Keratinocyte (primary cell): Measurements from ENCODE around the gene MIB2. TPM values are rescaled to one million over a fixed set of nuclear protein-coding genes. Genes with fewer than 3 reads are reported as not detected.

ENCODE experiments used
- DNase-seq: peaks from one replicate; pipeline ENCODE4 v3.0.0-alpha.2; 2011; ENCODE audit warnings: low read depth, missing footprints, low spot score
- FAIRE-seq: peaks from 2 replicates; lab custom pipeline; 2011; peaks lifted over from hg19 to GRCh38; lab: Jason Lieb, UNC
- H2AFZ ChIP-seq: 2 replicates; pipeline ENCODE4 v1.6.0; 2012; ENCODE audit warnings: low read length, control low read depth, inconsistent platforms; ENCODE audit not compliant: control insufficient read depth
- H3K27ac ChIP-seq: 2 replicates; pipeline ENCODE4 v1.5.1; 2011; ENCODE audit warnings: low read length; ENCODE audit not compliant: control insufficient read depth, insufficient read depth
- H3K27me3 ChIP-seq: 3 replicates; pipeline ENCODE4 v1.6.0; 2011; ENCODE audit warnings: low read length; ENCODE audit not compliant: control insufficient read depth, insufficient read depth; ENCODE audit errors: extremely low read depth
- H3K36me3 ChIP-seq, 2 experiments: 2 replicates in 1 of 2; 3 replicates in 1 of 2; pipeline ENCODE4 v1.5.1; 2011; ENCODE audit warnings: low read length in 2 of 2, mild to moderate bottlenecking in 1 of 2; ENCODE audit not compliant: control insufficient read depth in 2 of 2, insufficient read depth in 2 of 2; ENCODE audit errors: extremely low read depth in 1 of 2
- H3K4me1 ChIP-seq: 3 replicates; pipeline ENCODE4 v1.5.1; 2011; ENCODE audit warnings: low read length; ENCODE audit not compliant: control insufficient read depth, insufficient read depth; ENCODE audit errors: extremely low read depth
- H3K4me2 ChIP-seq: 3 replicates; pipeline ENCODE4 v1.6.0; 2011; ENCODE audit warnings: low read depth, low read length; ENCODE audit not compliant: control insufficient read depth, insufficient read depth; ENCODE audit errors: extremely low read depth
- H3K4me3 ChIP-seq, 3 experiments: fragments of 200-600 bp in 1 of 3; sonication (generic) in 1 of 3; 2 replicates in 2 of 3; 3 replicates in 1 of 3; pipeline ENCODE4 v1.5.1; 2011 to 2016; ENCODE audit warnings: low read length in 3 of 3, mild to moderate bottlenecking in 3 of 3, control low read depth in 2 of 3, inconsistent platforms in 1 of 3, low read depth in 1 of 3, mixed read lengths in 1 of 3, mixed run types in 1 of 3, moderate library complexity in 1 of 3; ENCODE audit not compliant: control insufficient read depth in 2 of 3, insufficient read depth in 2 of 3; ENCODE audit errors: extremely low read depth in 1 of 3
- H3K79me2 ChIP-seq: 2 replicates; pipeline ENCODE4 v1.6.0; 2012; ENCODE audit warnings: low read length; ENCODE audit not compliant: control insufficient read depth, insufficient read depth
- H3K9ac ChIP-seq: 3 replicates; pipeline ENCODE4 v1.6.0; 2011; ENCODE audit warnings: low read length; ENCODE audit not compliant: control insufficient read depth, insufficient read depth; ENCODE audit errors: extremely low read depth
- H3K9me1 ChIP-seq: 3 replicates; pipeline ENCODE4 v1.6.0; 2011; ENCODE audit warnings: low read length; ENCODE audit not compliant: control insufficient read depth, insufficient read depth; ENCODE audit errors: extremely low read depth
- H3K9me3 ChIP-seq: 2 replicates; pipeline ENCODE4 v1.5.1; 2012; ENCODE audit warnings: low read depth, low read length; ENCODE audit not compliant: control insufficient read depth
- H4K20me1 ChIP-seq: 3 replicates; pipeline ENCODE4 v1.6.0; 2011; ENCODE audit warnings: low read length; ENCODE audit not compliant: control insufficient read depth, insufficient read depth; ENCODE audit errors: extremely low read depth
- EZH2 ChIP-seq: IDR thresholded peaks from one replicate; pipeline ENCODE4 v1.6.1; 2012; ENCODE audit warnings: inconsistent platforms, mild to moderate bottlenecking, low read length, moderate library complexity
- dilution Hi-C: fragments of 300-500 bp; cut with MboI; formaldehyde crosslinking; loops from one replicate; pipeline ENCODE4 v1.7.0; 2020; ENCODE audit warnings: low sequenced_read_pairs; ENCODE audit not compliant: extremely low pct_ligation_motif_present
- polyA plus RNA-seq, 5 experiments: library from polyadenylated mRNA; depleted of rRNA in 3 of 5; stranded (reverse) in 3 of 5; stranded (forward) in 1 of 5; unstranded in 1 of 5; fragments of >200 nt; gene quantifications; 1 replicate in 1 of 5; 2 replicates in 3 of 5; 3 replicates in 1 of 5; pipeline versions ENCODE4 v1.2.1 to v1.2.3, GENCODE V29; 2011 to 2012; ENCODE audit warnings: missing spikeins in 2 of 5, low read depth in 1 of 5, low replicate concordance in 1 of 5
- TF ChIP-seq, protein P1 (sequence below), 3 experiments: IDR thresholded peaks in 1 of 3; conservative IDR thresholded peaks in 1 of 3; optimal IDR thresholded peaks in 1 of 3; 2 replicates in 2 of 3; 3 replicates in 1 of 3; pipeline versions ENCODE3 to v1.5.1; 2011; ENCODE audit warnings: low read length in 3 of 3, mild to moderate bottlenecking in 3 of 3, moderate library complexity in 2 of 3, control low read depth in 1 of 3, inconsistent platforms in 1 of 3; ENCODE audit not compliant: insufficient read depth in 2 of 3; ENCODE audit errors: extremely low read depth in 1 of 3

The MIB2 gene
- polyA plus RNA-seq, 1 donor (not counting 4 experiments of a cell fraction or from before 2014, with no cell fraction given): 13.9 TPM

GRCh38 chr1:1577367-1578011, 37.8 kb upstream of the MIB2 start:
- Histone ChIP-seq H3K9me1 (no peaks in the 10 kb centered on the region), H3K4me2 (no peak overlapping the region), H3K79me2 (peaks cover 19% of the 10 kb centered on the region), H3K4me3 (no peak overlapping the region), H2AFZ (no peak overlapping the region), H3K4me1 (peaks cover 16% of the 10 kb centered on the region), H3K9me3 (no peaks in the 10 kb centered on the region), H3K27me3 (peaks cover 13% of the 10 kb centered on the region), H3K27ac (no peak overlapping the region), H3K36me3 (no peaks in the 10 kb centered on the region), H4K20me1 (no peaks in the 10 kb centered on the region), H3K9ac (no peak overlapping the region)
- FAIRE-seq: no peak
- dilution Hi-C loops: no loop called here
- no peak for TF ChIP-seq EZH2
- TF ChIP-seq, protein P1, sequence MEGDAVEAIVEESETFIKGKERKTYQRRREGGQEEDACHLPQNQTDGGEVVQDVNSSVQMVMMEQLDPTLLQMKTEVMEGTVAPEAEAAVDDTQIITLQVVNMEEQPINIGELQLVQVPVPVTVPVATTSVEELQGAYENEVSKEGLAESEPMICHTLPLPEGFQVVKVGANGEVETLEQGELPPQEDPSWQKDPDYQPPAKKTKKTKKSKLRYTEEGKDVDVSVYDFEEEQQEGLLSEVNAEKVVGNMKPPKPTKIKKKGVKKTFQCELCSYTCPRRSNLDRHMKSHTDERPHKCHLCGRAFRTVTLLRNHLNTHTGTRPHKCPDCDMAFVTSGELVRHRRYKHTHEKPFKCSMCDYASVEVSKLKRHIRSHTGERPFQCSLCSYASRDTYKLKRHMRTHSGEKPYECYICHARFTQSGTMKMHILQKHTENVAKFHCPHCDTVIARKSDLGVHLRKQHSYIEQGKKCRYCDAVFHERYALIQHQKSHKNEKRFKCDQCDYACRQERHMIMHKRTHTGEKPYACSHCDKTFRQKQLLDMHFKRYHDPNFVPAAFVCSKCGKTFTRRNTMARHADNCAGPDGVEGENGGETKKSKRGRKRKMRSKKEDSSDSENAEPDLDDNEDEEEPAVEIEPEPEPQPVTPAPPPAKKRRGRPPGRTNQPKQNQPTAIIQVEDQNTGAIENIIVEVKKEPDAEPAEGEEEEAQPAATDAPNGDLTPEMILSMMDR (optimal IDR thresholded peaks at IDR 0.05 in 1 of 3, IDR thresholded peaks at IDR 0.05 in 1 of 3, conservative IDR thresholded peaks at IDR 0.05 in 1 of 3; ENCODE audit: extremely low read depth in 1 of 3, insufficient read depth in 2 of 3, low read length in 3 of 3): no peak
- no peak for DNase-seq

DNA sequence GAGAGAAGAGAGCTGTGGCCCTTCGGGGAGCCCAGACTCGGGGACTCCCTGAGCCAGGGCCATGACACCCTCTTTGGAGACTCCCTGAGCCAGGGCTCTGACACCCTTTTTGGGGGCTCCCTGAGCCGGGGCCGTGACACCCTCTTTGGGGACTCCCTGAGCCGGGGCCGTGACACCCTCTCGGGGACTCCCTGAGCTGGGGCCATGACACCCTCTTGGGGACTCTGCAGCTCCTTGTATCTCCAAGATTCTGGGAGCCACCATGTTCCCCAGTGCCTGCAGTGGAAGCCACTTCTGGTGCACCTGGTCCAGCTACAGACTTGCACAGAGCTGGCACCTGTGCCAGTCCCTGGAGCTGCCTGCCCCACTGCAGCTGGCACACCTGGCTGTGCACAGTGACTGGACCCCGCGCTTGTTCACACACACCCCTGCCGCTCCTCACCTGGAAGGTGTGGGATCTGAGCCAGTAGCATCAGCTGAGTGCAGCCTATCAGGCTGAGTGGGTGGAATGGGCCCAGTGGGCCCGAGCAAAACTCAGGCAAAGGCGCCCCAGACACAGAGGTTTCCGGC, 36.8 kb upstream of the MIB2 start:
- dilution Hi-C loops: no loop called here
- H3K9me3 ChIP-seq: no peaks in the 10 kb centered on the region
- H3K27me3 ChIP-seq: peaks cover 13% of the 10 kb centered on the region
- peaks cover 10% of the 10 kb centered on the region for H3K4me1 ChIP-seq
- no peaks in the 10 kb centered on the region for H3K36me3 ChIP-seq
- peaks cover 10% of the 10 kb centered on the region for H3K79me2 ChIP-seq
- no peak overlapping the region for H3K4me2 ChIP-seq
- no peak overlapping the region for H3K9ac ChIP-seq
- DNase-seq: no peak
- TF ChIP-seq, protein P1 (optimal IDR thresholded peaks at IDR 0.05 in 1 of 3, IDR thresholded peaks at IDR 0.05 in 1 of 3, conservative IDR thresholded peaks at IDR 0.05 in 1 of 3; ENCODE audit: extremely low read depth in 1 of 3, insufficient read depth in 2 of 3, low read length in 3 of 3): no peak
- no peak for TF ChIP-seq EZH2
- H3K9me1 ChIP-seq: no peaks in the 10 kb centered on the region
- H3K27ac ChIP-seq: no peak overlapping the region
- no peak for FAIRE-seq
- H2AFZ ChIP-seq: no peak overlapping the region
- no peaks in the 10 kb centered on the region for H4K20me1 ChIP-seq
- H3K4me3 ChIP-seq: no peak overlapping the region
